RPMI7951 (cell line): ENCODE measurements around the gene PGS1. TPM values are rescaled to one million over a fixed set of nuclear protein-coding genes. Genes with fewer than 3 reads are reported as not detected.
"Not testable (repeated sequence)": the region's sequence is repeated elsewhere in the genome, so short reads cannot be mapped to it uniquely, and the experiment has no call there.

Experiments
- DNase-seq: peaks from one replicate; pipeline ENCODE4 v3.0.0-alpha.2; 2012; ENCODE audit warnings: low read depth
- total RNA-seq: library from RNA; depleted of rRNA; stranded (reverse); fragments of >200 nt; shearing (Covaris generic); gene quantifications from 2 replicates; pipeline ENCODE4 v1.2.3, GENCODE V29; 2014; rRNA removed

PGS1 gene, protein sequence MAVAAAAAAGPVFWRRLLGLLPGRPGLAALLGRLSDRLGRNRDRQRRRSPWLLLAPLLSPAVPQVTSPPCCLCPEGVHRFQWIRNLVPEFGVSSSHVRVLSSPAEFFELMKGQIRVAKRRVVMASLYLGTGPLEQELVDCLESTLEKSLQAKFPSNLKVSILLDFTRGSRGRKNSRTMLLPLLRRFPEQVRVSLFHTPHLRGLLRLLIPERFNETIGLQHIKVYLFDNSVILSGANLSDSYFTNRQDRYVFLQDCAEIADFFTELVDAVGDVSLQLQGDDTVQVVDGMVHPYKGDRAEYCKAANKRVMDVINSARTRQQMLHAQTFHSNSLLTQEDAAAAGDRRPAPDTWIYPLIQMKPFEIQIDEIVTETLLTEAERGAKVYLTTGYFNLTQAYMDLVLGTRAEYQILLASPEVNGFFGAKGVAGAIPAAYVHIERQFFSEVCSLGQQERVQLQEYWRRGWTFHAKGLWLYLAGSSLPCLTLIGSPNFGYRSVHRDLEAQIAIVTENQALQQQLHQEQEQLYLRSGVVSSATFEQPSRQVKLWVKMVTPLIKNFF
- 19.5 and 21.9 TPM in 2 replicates for total RNA-seq

DNA sequence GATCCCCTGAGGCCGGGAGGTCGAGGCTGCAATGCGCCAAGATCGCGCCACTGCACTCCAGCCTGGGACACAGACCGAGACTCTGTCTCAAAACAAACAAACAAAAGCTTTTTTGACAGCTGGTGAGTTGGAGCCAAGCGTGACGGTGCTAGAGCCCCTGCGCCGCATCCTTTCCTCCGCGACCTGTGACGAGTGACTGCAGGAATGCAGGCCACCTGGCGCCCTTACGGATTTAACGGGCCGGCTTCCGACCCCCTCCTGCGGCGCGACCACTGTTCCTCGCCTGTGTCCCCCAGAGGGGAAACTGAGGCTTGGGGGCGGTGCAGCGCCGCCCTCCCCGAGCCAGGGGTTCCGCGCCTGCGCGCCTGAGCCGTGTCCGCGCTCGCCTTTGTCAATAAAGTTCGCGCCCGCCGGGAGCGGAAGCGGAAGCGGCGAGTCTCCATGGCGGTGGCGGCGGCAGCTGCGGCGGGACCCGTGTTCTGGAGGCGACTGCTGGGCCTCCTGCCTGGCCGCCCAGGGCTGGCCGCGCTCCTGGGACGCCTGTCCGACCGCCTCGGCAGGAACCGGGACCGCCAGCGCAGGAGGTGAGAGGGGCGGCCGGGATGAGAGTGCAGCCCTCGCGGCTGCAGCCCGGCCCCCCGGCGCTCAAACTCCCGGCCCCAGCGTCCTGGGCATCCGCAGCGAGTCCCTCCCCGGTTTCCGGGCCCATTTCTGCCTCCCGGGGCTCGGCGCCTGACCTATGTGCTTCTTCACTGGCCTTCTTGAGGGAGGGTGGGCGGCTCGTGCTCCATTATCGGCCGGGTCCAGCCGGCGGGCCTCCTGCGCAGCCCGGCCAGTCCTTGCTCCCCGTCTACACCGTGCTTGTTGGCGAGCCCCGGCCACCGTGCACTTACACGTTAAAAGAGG is at the start of gene PGS1:
Gene PGS1, plus strand, starts transcription at position 425 of the 906 bp plus-strand sequence. Its CDS starts 17 bp downstream, at position 442.
- peak; percentile 70 for DNase-seq

DNA sequence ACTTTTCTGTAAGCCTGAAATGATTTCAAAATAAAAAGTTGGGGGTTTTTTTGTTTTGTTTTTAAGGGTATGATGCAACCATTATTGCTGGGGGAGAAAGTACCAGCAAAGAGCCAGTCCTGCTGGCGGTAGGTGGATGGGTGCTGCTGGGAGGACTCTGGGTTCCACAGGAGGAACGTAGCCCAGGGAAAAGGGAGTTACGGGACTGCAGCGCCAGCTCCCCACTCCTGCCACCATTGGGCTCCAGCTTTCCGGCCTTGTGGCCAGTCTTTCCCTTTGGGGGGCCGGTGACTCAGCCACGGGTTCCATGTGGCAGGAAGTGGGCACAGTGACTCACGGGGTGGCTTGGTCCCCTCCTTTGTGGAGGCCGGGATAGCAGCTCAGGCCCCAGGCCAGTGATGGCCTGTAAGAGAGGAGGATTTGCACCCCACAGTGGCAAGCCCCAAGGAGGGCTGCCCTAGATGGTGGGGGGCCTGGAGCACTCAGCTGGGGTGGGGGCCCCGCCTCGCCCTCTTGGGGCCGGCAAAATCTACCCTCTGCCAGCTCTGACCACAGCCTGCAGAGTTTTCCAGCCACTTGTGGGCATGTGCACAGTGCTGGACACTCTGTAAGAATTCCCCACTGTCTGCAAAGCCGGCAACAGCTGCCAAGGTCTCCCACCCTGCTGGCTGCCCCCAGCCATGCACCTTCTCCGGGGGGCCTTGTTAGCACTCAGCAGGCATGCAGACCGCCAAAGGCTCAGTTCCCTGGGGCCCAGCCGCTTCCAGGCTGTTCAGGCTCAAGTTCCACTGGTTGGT is 49.0 kb upstream of the PGS1 start:
- DNase-seq = peak; percentile 97

DNA sequence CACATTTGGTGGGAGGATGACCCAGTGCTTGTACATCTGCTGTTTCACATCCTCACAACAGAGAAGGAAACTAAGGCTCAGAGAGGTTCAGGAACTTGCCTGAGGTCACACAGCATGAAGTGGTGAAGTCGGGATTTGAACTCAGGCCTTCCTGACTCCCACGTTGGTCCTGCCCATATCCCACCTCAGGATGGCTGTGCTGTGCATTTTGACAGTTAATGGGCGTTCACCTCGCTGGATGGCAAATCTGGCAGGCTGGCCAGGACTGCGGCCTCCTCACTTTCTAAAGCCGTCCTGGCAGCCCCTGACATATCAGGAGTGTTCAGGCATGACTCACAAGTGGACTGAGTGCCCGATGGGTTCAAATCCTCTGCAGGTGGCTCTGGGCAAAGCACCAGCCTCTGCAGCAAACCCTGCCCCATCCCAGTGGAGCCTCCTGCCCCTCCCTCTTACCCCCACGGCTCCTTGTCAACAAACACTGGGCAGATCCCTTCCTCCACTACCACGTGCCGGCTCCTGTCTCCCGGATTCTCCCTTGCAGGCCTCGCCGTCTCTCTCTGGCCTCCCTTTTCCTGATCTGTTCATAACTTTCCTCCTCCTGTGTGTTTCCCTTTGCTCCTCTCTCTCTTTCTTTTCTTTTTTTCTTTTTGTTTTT is 47.8 kb upstream of the PGS1 start:
- DNase-seq = peak; percentile 87

DNA sequence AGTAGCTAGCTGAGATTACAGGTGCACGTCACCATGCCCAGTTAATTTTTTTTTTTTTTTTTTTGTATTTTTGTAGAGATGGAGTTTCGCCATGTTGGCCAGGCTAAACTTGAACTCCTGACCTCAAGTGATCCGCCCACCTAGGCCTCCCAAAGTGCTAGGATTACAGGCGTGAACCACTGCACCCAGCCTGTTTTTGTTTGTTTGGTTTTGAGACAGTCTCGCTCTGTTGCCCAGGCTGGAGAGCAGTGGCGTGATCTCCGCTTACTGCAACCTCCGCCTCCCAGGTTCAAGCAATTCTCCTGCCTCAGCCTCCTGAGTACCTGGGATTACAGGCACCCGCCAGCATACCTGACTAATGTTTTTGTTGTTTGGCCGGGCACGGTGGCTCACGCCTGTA is 47.1 kb upstream of the PGS1 start:
- not testable (repeated sequence) for DNase-seq

DNA sequence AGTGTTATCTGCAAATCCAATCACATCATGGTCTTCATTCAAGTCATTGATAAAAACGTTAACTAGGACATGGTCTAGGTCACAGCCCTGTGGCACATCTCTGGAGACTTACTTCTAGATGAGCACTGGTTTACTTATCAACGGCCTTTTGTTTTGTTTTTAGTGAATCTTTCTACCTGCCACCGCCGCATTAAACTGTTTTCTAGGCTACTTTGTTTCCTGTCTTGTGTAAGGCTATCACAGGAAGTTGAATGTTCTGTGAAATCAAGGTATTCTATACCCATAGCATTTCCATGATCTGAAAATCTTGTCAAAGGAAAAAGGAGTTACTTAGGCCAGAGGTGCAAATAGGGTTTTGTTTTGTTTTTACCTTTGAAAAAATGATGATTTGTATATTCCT is 45.5 kb upstream of the PGS1 start:
- DNase-seq = no peak

DNA sequence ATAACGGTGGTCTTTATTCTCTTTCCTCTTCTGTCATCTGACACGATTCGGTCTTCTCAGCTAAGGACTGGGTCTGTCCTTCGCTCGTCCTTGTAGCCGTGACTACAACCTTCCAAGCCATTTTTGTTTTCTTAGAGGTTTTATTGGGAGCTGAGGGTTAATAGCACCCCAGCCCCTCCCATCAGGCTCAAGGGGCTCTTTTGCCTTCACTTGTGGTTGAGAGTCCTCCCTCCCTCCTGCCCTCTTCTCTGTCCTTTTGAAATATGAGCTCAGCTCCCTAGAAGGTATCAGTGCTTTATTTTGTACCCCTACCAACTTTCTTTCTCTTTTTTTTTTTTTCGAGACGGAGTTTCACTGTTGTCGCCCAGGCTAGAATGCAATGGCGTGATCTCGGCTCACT is 43.2 kb upstream of the PGS1 start:
- DNase-seq = no peak

DNA sequence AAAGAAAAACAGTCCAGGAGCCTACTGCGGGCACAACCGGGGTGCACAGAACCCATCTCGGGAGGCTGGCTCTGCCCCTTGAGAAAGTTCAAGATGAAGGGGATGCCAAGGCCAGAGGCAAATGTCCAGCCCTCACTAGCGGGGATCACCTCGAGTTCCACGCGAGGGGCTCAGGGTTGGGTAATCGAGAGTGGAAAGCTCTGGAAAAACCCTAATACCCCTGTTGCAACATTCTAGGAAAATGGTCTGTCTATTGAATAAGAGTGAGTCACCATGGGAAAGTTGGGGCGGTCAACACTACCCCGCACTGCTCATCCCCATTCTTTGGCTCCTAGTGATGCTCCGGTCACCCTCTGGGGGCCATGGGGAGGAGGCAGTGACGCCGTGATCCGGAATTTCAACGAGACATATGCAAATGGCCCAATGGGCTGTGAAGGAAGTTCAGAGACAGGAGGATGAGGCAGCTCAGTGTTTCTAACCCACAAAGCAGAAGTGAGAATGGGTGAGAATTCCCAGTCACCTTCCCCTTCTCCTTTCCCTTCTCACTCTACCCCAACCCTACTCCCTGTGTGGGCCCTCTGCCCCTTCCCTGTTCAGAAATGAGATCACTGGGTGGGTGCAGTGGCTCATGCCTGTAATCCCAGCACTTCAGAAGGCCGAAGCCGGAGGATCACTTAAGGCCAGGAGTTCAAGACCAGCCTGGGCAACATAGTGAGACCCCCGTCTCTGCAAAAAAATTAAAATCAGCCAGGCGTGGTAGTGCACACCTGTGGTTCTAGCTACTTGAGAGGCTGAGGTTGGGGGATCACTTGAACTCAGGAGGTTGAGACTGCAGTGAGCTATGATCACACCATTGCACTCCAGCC is 41.0 kb upstream of the PGS1 start:
- peak; percentile 84 for DNase-seq

DNA sequence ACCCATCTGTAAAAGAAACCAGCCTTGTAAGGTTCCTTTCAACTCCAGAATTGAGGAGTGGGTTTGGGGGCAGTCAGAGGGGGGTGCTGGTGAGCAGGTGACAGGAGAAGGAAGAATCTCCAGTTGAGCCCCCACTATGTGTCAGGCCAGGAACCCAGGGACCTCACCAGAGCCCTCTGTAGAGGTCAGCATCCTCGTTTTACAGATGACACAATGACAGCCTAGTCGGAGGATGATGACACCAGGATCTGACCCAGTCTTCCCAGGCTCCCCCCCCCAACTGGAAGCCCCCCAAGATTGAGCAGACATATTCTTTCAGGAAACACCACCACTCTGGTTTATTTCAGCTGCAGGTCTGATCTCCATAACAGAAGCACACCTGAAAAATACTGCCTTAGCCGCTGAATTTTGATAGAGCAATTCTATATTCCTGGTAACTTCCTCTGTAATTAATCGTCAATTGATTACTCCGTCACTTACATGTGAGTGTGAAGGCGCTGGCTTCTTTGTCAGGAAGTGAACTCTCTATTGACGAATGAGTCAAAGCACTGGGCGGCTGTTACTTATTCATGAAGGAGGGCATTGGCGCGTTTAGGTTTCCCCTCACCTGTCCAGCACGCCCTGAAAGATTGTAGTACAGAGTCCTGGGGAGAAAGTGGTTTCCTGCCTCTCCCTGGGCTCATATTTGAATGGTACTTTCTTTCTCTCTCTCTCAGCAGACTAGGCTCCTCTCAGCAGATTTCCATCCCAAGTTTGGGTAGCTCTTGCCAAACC is 39.8 kb upstream of the PGS1 start:
- no peak for DNase-seq

DNA sequence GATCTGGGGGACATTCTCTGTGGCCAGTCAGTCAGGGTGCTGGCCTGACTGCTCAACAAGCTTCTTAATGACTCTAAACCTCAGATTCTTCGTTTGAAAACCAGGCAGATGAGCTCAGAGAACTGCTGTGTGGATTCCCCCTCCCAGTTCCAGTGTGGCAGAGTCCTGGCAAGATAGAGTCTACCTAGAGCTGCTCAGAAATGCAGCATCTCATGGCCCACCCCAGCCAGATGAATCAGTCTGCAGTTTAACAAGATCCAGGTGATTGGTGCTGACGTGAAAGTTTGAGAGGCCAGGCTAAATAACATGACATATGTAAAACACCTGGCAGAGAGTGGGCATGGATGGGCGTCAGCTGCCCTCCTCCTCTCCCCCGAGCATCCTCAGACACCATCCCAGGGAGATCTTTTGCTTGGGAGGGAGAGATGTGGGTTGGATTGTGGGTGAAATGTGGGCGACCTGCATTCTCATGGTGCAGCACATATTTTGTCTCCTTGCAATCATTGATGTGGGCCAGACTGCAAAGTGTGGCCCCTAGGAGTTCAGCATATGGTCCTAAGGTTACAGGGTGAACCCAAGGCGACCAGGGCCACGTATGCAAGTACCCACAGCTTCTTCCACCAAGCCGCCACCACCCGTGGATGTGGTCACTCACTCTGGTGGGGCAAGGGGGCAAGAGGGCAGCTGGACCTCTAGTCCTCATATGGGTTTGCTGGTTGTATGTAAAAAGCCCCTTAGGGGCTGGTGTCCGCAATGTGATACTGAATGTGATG is 38.1 kb upstream of the PGS1 start:
- no peak for DNase-seq

DNA sequence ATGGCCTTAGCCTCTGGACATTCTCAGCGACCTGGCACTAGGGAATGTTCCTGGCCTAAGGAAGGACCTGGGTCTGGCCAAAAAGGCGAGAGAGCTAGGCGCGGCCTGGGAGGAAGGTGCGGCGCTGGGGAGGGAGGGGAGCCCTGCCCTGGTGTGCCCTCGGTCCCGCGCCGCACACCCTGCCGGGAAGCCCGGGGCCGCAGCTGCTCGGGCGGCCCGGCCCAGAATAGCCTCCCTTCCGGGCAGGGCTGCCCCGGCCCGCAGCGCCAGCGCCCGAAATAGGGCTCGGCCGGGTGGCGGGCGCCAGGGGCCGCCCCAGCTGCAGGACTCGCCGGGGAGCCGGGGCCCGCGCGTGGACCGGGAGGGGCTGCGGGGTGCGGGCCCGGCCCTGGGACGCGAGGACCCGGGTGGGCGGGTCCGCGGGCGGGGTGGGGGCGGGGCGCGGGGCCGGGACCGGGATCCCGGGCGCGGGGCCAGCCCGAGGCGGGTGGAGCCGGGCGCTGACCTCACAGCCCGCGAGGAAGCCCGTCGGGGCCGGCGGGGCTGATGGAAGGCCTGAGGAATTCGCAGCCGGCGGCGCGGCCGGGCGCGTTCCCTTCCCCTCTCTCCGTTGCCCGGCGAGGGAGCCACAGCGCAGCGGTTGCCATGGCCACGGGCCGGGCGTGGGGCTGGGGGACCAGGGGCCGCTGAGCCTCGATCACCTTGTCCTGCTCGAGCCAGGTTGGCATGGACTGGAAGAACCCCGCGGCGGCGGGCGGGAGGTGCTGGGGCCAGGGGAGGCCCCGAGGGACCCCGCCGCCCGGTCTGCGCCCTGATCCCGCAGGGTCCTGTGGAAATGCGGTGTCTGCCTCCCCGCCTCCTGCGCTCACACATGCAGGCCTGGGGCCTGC is 36.6 kb upstream of the PGS1 start:
- peak; percentile 77 for DNase-seq

DNA sequence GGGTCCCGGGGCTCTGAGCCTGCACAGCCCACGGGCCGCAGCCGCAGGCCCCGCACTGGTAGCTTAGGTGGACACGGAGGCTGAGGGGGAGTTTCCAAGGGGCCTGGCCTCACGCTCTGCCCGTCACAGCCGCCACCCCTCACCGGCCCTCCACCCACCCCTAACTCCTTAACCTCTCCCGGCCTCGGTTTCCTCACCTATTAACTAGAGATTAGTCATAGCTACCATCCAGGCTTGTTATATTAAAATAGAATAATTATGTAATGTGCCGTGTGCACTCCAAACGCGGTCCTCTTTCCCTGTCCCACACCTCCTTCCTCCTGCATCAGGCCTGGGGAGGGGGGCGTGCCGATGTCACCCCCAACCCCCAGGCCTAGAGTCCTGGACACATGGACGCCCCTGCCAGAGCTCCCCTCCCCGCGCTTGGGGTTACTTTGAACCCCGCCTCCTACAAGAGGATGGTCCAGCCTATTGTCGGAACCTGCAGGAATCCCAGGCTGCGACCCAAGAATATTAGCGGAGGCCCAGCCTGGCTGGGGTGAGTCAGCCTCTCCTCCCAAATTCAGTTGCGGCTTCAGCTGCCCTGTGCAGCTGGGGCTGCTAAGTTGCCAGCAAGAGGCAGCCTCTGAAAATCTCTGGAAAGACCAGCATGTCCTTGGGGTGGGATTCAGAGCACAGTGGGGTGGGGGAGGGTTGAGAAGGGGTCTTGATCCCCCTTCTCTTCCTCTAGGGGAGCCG is 35.8 kb upstream of the PGS1 start:
- peak; percentile 92 for DNase-seq

DNA sequence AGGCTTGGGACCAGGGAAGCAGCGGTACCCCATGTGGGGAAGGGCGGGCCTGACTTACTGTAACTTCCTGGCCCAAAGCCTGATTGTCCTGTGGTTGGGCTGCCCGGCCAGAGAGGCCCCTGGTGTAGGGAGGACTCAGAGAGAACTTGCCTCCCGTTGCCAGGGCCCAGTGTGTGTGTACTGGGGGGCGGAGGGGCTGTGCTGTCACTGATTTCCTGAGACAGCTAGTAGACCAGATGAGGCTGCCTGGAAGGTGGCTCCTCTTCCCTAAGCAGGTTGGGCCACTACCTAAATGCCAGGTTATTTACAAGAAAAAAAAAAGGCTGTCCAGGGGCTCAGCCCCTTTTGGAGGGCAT is 35.3 kb upstream of the PGS1 start:
- peak; percentile 92 for DNase-seq

DNA sequence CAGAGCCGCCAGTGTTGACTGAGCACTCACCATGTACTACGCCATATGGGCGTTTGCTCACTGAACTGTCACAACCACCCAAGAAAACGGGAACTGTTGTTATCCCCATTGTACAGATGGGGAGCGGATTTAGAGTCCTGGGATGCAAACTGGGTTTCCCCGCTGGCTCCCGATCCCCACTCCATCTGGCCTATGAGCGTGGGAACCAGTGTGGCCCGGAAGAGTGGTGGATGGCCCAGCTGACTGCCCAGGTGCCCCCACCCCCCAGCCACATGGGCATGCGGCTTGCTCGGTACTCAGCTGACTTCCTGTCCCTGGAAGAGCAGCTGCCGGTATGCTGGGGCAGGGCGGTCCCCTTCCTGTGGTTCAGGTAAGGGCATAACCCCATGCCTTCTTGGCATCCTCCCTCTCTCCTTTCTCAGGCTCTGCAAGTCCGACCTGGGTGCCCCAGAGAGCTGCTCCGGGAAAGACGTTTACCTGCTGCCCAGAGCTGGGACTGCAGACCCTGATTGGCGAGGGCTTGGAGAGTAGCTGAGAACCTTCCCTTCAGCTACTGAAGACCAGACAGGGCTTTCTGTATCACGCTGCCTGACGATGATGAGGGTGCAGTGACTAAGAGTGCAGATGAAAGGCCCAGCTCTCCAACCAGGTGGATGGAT is 34.8 kb upstream of the PGS1 start:
- DNase-seq = peak; percentile 39

DNA sequence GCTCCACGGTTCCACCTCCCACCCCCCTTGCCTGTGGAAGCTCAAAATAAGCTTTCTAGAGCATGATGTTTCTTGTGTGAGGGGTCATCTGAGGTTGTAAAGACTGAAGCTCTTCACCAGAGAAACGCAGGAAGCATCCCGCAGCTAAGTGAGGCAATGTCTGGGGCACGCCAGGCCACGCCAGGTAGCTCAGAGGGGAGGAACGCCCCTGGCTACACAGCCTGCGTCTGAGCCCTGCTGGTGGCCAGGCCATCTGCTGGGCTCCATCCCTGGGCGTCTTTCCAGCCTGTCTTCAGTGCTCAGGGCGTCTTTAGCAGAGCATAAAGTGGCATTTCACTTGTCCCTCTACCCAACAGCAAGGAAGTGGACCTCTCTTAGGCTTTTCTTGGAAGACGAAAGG is 33.8 kb upstream of the PGS1 start:
- no peak for DNase-seq

DNA sequence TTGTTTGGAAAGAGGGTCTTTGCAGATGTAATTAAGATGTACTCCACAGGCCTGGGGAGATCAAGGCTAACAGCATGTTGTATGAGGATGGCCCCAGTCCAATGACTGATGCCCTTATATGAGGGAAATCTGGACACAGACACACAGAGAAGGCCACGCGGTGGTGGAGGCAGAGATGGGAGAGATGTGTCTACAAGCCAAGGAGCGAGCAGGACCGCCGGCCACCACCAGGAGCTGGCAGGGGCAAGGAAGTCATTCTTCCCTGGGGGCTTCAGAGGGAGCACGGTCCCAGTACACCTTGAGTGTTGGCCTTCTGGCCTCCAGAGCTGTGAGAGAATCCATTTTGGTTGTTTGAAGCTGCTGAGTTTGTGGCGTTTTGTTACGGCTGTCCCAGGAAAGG is 33.3 kb upstream of the PGS1 start:
- DNase-seq = no peak

DNA sequence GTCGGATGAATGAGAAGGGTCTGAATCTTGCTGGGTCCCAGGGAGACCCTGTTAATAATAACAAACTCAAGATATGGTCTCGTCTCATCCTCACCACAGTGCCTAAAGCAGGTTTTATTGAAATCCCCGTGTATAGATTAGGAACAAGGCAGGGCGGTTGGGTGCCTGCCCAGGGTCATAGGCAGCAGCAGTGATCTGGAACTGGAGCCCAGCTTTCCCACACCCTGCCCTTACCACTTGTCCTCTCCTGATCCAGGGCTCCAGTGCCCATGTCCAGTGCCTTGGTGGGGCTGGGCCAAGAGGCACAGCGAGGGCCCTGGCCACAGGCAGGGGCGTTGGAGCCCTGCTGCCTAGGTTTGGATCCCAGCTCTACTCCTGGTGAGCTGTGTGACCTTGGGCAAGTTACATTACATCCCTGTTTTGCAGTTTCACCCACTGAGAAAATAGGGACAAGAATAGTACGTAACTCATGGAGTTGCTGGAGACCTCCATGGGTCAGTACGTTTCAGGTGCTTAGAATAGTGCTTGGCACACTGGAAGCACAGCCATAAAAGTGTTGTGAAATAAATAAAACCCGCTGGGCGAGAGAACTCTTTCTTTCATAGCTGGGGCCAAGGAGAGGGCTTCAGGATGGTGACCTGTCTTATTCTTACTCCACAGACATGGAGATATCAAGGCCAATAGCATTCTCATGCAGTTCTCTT is 32.5 kb upstream of the PGS1 start:
- DNase-seq = no peak
